WTC11 (cell line): ENCODE data around the gene RTP5. TPM values are rescaled to one million over a fixed set of nuclear protein-coding genes. Genes with fewer than 3 reads are reported as not detected.

Experiments used
- ATAC-seq: fragments of 200-7000 bp; cut with Tn5 transposase; 2 replicates; pipeline ENCODE4 v1.10.0; 2021; ENCODE audit warnings: mild to moderate bottlenecking, moderate library complexity
- CTCF ChIA-PET: fragments of 300-600 bp; sonication (Branson Sonifier 250); formaldehyde crosslinking; loops from one replicate; lab custom pipeline; 2021; ENCODE audit warnings: antibody characterized with exemption; lab: Charles Lee
- POLR2A ChIA-PET: fragments of 350-600 bp; sonication (Branson Sonifier 250); formaldehyde crosslinking; loops from one replicate; lab custom pipeline; 2021; ENCODE audit warnings: antibody characterized with exemption; lab: Charles Lee
- DNase-seq: peaks from one replicate; pipeline ENCODE4 v3.0.0; 2021; ENCODE audit warnings: low spot score
- H3K27ac Mint-ChIP-seq: 2 replicates; pipeline ENCODE4 v1.8.0; 2021; ENCODE audit warnings: mixed read lengths
- H3K27me3 Mint-ChIP-seq: 2 replicates; pipeline ENCODE4 v1.8.0; 2021; ENCODE audit warnings: low read depth, mild to moderate bottlenecking, moderate library complexity, mixed read lengths
- H3K36me3 Mint-ChIP-seq: 2 replicates; pipeline ENCODE4 v1.8.0; 2021; ENCODE audit warnings: mixed read lengths
- H3K4me1 Mint-ChIP-seq: 2 replicates; pipeline ENCODE4 v1.8.0; 2022; ENCODE audit warnings: mixed read lengths
- H3K4me3 Mint-ChIP-seq: 2 replicates; pipeline ENCODE4 v1.8.0; 2021; ENCODE audit warnings: mild to moderate bottlenecking, moderate library complexity, mixed read lengths
- H3K9me3 Mint-ChIP-seq: 2 replicates; pipeline ENCODE4 v1.8.0; 2021; ENCODE audit warnings: mixed read lengths
- CREM ChIP-seq: sonication (generic); formaldehyde crosslinking; IDR thresholded peaks from 2 replicates; pipeline ENCODE4 v1.8.1; 2022; ENCODE audit warnings: mild to moderate bottlenecking, missing genetic modification reagents, moderate library complexity
- IRF2 ChIP-seq: sonication (generic); formaldehyde crosslinking; IDR thresholded peaks from 2 replicates; pipeline ENCODE4 v1.8.0; 2022; ENCODE audit warnings: low read depth, missing genetic modification reagents, borderline replicate concordance
- NFE2L1 ChIP-seq: sonication (generic); formaldehyde crosslinking; IDR thresholded peaks from 2 replicates; pipeline ENCODE4 v1.8.1; 2023; ENCODE audit warnings: missing genetic modification reagents
- NFYB ChIP-seq: sonication (generic); formaldehyde crosslinking; conservative IDR thresholded peaks from 2 replicates; pipeline ENCODE4 v1.8.0; 2022; ENCODE audit warnings: low read depth, missing genetic modification reagents
- OVOL2 ChIP-seq: fragments of 250-450 bp; sonication (Bioruptor Pico); IDR thresholded peaks from 2 replicates; pipeline ENCODE4 v1.9.0; 2021; ENCODE audit warnings: mild to moderate bottlenecking, borderline replicate concordance
- SP1 ChIP-seq: sonication (generic); formaldehyde crosslinking; conservative IDR thresholded peaks from 2 replicates; pipeline ENCODE4 v1.8.1; 2022; ENCODE audit warnings: missing genetic modification reagents
- TEAD1 ChIP-seq: sonication (generic); formaldehyde crosslinking; IDR thresholded peaks from 2 replicates; pipeline ENCODE4 v1.8.0; 2022; ENCODE audit warnings: mild to moderate bottlenecking, missing genetic modification reagents
- total RNA-seq: library from RNA; stranded (reverse); gene quantifications from 3 replicates; pipeline ENCODE4 v1.2.3, GENCODE V29; 2021
- TF ChIP-seq, protein P1 (sequence below): sonication (generic); formaldehyde crosslinking; IDR thresholded peaks from 2 replicates; pipeline ENCODE4 v1.8.0; 2022; ENCODE audit warnings: mild to moderate bottlenecking, missing genetic modification reagents
- TF ChIP-seq, protein P2 (sequence below): sonication (generic); formaldehyde crosslinking; IDR thresholded peaks from 2 replicates; pipeline ENCODE4 v1.8.1; 2023; ENCODE audit warnings: mild to moderate bottlenecking, moderate library complexity, missing genetic modification reagents
- TF ChIP-seq, protein P3 (sequence below): sonication (generic); formaldehyde crosslinking; IDR thresholded peaks from 2 replicates; pipeline ENCODE4 v1.8.0; 2023; ENCODE audit warnings: missing genetic modification reagents
- TF ChIP-seq, protein P4 (sequence below): sonication (generic); formaldehyde crosslinking; IDR thresholded peaks from 2 replicates; pipeline ENCODE4 v1.8.1; 2023; ENCODE audit warnings: mild to moderate bottlenecking, missing genetic modification reagents
- TF ChIP-seq, protein P5 (sequence below): fragments of 200-600 bp; IDR thresholded peaks from 2 replicates; pipeline ENCODE4 v1.8.0; 2022; ENCODE audit warnings: antibody characterized with exemption
- TF ChIP-seq, protein P6 (sequence below): sonication (generic); formaldehyde crosslinking; IDR thresholded peaks from 2 replicates; pipeline ENCODE4 v1.8.1; 2022; ENCODE audit warnings: mild to moderate bottlenecking, moderate library complexity, missing genetic modification reagents
- TF ChIP-seq, protein P7 (sequence below): sonication (generic); formaldehyde crosslinking; IDR thresholded peaks from 2 replicates; pipeline ENCODE4 v1.8.0; 2022; ENCODE audit warnings: mild to moderate bottlenecking, missing genetic modification reagents
- TF ChIP-seq, protein P8 (sequence below): sonication (generic); formaldehyde crosslinking; IDR thresholded peaks from 2 replicates; pipeline ENCODE4 v1.8.0; 2023; ENCODE audit warnings: mild to moderate bottlenecking, missing genetic modification reagents
- TF ChIP-seq, protein P9 (sequence below): sonication (generic); formaldehyde crosslinking; conservative IDR thresholded peaks from 2 replicates; pipeline ENCODE4 v1.8.1; 2022; ENCODE audit warnings: mild to moderate bottlenecking, missing genetic modification reagents
- TF ChIP-seq, protein P10 (sequence below): fragments of 250-450 bp; sonication (Bioruptor Pico); IDR thresholded peaks from 2 replicates; pipeline ENCODE4 v1.9.0; 2021; ENCODE audit warnings: mild to moderate bottlenecking

The RTP5 gene
- total RNA-seq, 1 experiment from 2014 or later = not detected

DNA sequence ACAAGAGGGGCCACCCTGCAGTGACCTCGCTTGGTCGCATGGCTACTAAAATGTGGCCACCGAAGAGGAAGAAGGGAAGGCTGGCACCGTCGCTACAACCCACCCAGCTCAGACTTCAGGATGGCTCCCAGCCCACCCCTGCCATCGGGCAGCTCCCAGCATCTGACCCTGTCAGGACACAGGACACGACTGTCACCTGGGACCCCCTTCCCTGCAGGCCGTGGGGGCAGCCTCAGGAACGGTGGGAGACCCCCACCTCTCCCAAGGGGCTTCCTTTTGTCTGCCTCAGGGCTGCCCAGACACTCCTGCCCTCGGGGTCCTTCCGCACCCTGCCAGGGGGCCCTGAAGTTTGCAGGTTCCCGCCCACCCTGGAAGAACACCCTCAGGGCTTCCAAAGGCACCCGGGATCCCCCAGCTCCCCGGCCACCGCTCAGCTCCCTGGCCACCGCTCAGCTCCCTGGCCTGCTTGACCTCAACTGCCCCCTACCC is 7.7 kb downstream of the RTP5 start:
- POLR2A ChIA-PET = interaction anchor here (0.6 kb wide), 1 partner anchor 178 kb away, joined by 3 read pairs; no protein-coding TSS in a partner anchor
- H3K9me3 Mint-ChIP-seq = peaks cover 6% of the 10 kb centered on the region
- H3K36me3 Mint-ChIP-seq = peaks cover 6% of the 10 kb centered on the region
- peaks cover 6% of the 10 kb centered on the region for H3K27me3 Mint-ChIP-seq
- peaks cover 10% of the 10 kb centered on the region for H3K4me1 Mint-ChIP-seq
- no peak for DNase-seq
- no peak overlapping the region for H3K27ac Mint-ChIP-seq
- no peak for ATAC-seq
- no peak for TF ChIP-seq TEAD1
- TF ChIP-seq, protein P1, sequence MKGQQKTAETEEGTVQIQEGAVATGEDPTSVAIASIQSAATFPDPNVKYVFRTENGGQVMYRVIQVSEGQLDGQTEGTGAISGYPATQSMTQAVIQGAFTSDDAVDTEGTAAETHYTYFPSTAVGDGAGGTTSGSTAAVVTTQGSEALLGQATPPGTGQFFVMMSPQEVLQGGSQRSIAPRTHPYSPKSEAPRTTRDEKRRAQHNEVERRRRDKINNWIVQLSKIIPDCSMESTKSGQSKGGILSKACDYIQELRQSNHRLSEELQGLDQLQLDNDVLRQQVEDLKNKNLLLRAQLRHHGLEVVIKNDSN (CRISPR knock-in tag) = no peak
- TF ChIP-seq, protein P2, sequence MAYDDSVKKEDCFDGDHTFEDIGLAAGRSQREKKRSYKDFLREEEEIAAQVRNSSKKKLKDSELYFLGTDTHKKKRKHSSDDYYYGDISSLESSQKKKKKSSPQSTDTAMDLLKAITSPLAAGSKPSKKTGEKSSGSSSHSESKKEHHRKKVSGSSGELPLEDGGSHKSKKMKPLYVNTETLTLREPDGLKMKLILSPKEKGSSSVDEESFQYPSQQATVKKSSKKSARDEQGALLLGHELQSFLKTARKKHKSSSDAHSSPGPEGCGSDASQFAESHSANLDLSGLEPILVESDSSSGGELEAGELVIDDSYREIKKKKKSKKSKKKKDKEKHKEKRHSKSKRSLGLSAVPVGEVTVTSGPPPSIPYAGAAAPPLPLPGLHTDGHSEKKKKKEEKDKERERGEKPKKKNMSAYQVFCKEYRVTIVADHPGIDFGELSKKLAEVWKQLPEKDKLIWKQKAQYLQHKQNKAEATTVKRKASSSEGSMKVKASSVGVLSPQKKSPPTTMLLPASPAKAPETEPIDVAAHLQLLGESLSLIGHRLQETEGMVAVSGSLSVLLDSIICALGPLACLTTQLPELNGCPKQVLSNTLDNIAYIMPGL = no peak
- TF ChIP-seq, protein P3, sequence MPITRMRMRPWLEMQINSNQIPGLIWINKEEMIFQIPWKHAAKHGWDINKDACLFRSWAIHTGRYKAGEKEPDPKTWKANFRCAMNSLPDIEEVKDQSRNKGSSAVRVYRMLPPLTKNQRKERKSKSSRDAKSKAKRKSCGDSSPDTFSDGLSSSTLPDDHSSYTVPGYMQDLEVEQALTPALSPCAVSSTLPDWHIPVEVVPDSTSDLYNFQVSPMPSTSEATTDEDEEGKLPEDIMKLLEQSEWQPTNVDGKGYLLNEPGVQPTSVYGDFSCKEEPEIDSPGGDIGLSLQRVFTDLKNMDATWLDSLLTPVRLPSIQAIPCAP (CRISPR knock-in tag) = no peak
- no peak for TF ChIP-seq IRF2 (CRISPR knock-in tag)
- TF ChIP-seq, protein P4, sequence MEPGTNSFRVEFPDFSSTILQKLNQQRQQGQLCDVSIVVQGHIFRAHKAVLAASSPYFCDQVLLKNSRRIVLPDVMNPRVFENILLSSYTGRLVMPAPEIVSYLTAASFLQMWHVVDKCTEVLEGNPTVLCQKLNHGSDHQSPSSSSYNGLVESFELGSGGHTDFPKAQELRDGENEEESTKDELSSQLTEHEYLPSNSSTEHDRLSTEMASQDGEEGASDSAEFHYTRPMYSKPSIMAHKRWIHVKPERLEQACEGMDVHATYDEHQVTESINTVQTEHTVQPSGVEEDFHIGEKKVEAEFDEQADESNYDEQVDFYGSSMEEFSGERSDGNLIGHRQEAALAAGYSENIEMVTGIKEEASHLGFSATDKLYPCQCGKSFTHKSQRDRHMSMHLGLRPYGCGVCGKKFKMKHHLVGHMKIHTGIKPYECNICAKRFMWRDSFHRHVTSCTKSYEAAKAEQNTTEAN (CRISPR knock-in tag) = no peak
- TF ChIP-seq, protein P5, sequence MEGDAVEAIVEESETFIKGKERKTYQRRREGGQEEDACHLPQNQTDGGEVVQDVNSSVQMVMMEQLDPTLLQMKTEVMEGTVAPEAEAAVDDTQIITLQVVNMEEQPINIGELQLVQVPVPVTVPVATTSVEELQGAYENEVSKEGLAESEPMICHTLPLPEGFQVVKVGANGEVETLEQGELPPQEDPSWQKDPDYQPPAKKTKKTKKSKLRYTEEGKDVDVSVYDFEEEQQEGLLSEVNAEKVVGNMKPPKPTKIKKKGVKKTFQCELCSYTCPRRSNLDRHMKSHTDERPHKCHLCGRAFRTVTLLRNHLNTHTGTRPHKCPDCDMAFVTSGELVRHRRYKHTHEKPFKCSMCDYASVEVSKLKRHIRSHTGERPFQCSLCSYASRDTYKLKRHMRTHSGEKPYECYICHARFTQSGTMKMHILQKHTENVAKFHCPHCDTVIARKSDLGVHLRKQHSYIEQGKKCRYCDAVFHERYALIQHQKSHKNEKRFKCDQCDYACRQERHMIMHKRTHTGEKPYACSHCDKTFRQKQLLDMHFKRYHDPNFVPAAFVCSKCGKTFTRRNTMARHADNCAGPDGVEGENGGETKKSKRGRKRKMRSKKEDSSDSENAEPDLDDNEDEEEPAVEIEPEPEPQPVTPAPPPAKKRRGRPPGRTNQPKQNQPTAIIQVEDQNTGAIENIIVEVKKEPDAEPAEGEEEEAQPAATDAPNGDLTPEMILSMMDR = no peak
- TF ChIP-seq, protein P6, sequence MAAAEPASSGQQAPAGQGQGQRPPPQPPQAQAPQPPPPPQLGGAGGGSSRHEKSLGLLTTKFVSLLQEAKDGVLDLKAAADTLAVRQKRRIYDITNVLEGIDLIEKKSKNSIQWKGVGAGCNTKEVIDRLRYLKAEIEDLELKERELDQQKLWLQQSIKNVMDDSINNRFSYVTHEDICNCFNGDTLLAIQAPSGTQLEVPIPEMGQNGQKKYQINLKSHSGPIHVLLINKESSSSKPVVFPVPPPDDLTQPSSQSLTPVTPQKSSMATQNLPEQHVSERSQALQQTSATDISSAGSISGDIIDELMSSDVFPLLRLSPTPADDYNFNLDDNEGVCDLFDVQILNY (CRISPR knock-in tag) = no peak
- no peak for TF ChIP-seq NFE2L1 (CRISPR knock-in tag)
- TF ChIP-seq, protein P7, sequence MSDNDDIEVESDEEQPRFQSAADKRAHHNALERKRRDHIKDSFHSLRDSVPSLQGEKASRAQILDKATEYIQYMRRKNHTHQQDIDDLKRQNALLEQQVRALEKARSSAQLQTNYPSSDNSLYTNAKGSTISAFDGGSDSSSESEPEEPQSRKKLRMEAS = no peak
- TF ChIP-seq, protein P8, sequence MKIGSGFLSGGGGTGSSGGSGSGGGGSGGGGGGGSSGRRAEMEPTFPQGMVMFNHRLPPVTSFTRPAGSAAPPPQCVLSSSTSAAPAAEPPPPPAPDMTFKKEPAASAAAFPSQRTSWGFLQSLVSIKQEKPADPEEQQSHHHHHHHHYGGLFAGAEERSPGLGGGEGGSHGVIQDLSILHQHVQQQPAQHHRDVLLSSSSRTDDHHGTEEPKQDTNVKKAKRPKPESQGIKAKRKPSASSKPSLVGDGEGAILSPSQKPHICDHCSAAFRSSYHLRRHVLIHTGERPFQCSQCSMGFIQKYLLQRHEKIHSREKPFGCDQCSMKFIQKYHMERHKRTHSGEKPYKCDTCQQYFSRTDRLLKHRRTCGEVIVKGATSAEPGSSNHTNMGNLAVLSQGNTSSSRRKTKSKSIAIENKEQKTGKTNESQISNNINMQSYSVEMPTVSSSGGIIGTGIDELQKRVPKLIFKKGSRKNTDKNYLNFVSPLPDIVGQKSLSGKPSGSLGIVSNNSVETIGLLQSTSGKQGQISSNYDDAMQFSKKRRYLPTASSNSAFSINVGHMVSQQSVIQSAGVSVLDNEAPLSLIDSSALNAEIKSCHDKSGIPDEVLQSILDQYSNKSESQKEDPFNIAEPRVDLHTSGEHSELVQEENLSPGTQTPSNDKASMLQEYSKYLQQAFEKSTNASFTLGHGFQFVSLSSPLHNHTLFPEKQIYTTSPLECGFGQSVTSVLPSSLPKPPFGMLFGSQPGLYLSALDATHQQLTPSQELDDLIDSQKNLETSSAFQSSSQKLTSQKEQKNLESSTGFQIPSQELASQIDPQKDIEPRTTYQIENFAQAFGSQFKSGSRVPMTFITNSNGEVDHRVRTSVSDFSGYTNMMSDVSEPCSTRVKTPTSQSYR = no peak
- TF ChIP-seq NFYB (CRISPR knock-in tag) = no peak
- TF ChIP-seq, protein P9, sequence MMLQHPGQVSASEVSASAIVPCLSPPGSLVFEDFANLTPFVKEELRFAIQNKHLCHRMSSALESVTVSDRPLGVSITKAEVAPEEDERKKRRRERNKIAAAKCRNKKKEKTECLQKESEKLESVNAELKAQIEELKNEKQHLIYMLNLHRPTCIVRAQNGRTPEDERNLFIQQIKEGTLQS = no peak
- no peak for TF ChIP-seq SP1 (CRISPR knock-in tag)
- TF ChIP-seq OVOL2 (CRISPR knock-in tag) = no peak
- TF ChIP-seq CREM = no peak
- TF ChIP-seq, protein P10, sequence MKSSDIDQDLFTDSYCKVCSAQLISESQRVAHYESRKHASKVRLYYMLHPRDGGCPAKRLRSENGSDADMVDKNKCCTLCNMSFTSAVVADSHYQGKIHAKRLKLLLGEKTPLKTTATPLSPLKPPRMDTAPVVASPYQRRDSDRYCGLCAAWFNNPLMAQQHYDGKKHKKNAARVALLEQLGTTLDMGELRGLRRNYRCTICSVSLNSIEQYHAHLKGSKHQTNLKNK (CRISPR knock-in tag) = no peak
- CTCF ChIA-PET = interaction anchor here (0.6 to 3.4 kb wide), 5 partner anchors 9 to 175 kb away, joined by 3 to 17 read pairs (median 4); partner anchors contain the start of genes D2HGDH and ING5
- H3K4me3 Mint-ChIP-seq = no peak overlapping the region
